Measurements from ENCODE around the gene RNF175.
A peak's percentile ranks its signal among the peaks of the same experiment; 100 is the strongest.

Gene RNF175

DNA sequence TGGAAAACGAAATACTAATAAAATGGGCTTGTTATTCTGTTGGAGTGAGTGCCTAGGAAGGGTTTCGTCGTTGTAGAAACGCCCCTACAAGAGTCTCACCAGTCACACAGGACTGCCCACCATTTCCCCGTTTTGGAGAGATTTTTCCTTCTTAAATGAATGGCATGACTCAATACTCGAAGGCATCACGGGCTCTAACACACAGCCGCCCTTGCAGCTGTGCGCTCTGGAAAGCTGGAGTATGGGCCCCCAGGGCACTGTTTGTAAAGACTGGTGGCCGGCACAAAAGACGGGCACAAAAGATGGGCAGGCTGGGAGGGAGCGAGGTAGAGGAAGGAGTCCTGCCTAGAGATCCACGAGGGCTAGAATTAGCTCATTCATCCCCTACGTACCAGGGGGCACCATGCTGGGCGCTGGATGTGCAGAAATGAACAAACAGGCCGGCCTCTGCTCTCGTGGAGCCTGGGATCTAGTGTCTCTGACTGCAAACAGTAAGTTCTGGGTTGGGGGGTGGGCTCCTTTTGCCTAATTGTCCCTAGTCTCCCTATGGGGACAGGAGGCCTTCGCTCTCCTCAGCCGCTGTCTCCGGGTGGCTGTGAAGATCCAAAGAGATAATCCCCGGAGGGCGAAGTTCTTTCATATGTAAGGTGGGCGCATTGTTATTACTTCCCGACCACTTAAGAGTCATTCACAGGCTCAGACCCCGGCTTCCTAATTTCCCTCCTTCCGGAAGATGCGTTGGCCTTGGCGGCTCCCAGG is 30.1 kb upstream of the RNF175 start:
- ATAC-seq (replicated peaks) = no peak
- Mint-ChIP-seq H3K9me3 (no peaks in the 10 kb centered on the region), H3K4me1 (peaks cover 32 to 56% of the 10 kb centered on the region in 2 donors), H3K27me3 (peaks cover 63 to 100% of the 10 kb centered on the region in 2 donors), H3K4me3 (peak overlapping the region; percentile 48 to 93), H3K27ac (no peak overlapping the region), H3K36me3 (peaks cover 1 to 3% of the 10 kb centered on the region in 2 donors)
- no peak for DNase-seq

GRCh38 chr4:153788413-153789276 is 28.8 kb upstream of the RNF175 start, which contains the start of gene SFRP2:
Gene SFRP2, minus strand, starts transcription at chr4:153789083. Its CDS starts 248 bp downstream, at chr4:153788835.
- Mint-ChIP-seq H3K36me3 (peaks cover 1 to 3% of the 10 kb centered on the region in 2 donors), H3K4me1 (peaks cover 32 to 56% of the 10 kb centered on the region in 2 donors), H3K27ac (peak within 1 kb of the TSS; percentile 81), H3K9me3 (no peaks in the 10 kb centered on the region), H3K4me3 (peak within 1 kb of the TSS; percentile 82 to 93), H3K27me3 (peaks cover 59 to 98% of the 10 kb centered on the region in 2 donors)
- ATAC-seq (replicated peaks) = no peak
- no peak for DNase-seq

GRCh38 chr4:153788051-153788412 is 28.2 kb upstream of the RNF175 start:
- H3K4me1 Mint-ChIP-seq = peaks cover 31 to 53% of the 10 kb centered on the region in 2 donors

GRCh38 chr4:153787575-153787974 is 27.8 kb upstream of the RNF175 start:
- Mint-ChIP-seq H3K4me3 (peak overlapping the region; percentile 82 to 83), H3K27me3 (peaks cover 52 to 95% of the 10 kb centered on the region in 2 donors), H3K27ac (peak overlapping the region; percentile 81), H3K4me1 (peaks cover 28 to 48% of the 10 kb centered on the region in 2 donors), H3K9me3 (no peaks in the 10 kb centered on the region), H3K36me3 (peaks cover 1 to 3% of the 10 kb centered on the region in 2 donors)
- no peak for DNase-seq
- no peak for ATAC-seq (replicated peaks)

More at GRCh38 chr4:153788051-153788412, 28.2 kb upstream of the RNF175 start:
- peaks cover 57 to 98% of the 10 kb centered on the region in 2 donors for H3K27me3 Mint-ChIP-seq
- H3K4me3 Mint-ChIP-seq = peak overlapping the region; percentile 82 to 83
- peaks cover 1 to 3% of the 10 kb centered on the region in 2 donors for H3K36me3 Mint-ChIP-seq
- DNase-seq (no peak), ATAC-seq (replicated peaks) (no peak)
- H3K9me3 Mint-ChIP-seq = no peaks in the 10 kb centered on the region
- peak overlapping the region; percentile 81 for H3K27ac Mint-ChIP-seq

- H3K27ac Mint-ChIP-seq = no peak overlapping the region
- H3K4me3 Mint-ChIP-seq = no peak overlapping the region
- no peak for ATAC-seq (replicated peaks)
- DNase-seq = no peak
- H3K36me3 Mint-ChIP-seq = peaks cover 1 to 3% of the 10 kb centered on the region in 2 donors
- peaks cover 48 to 95% of the 10 kb centered on the region in 2 donors for H3K27me3 Mint-ChIP-seq
- H3K9me3 Mint-ChIP-seq = no peaks in the 10 kb centered on the region
- H3K4me1 Mint-ChIP-seq = peaks cover 25 to 43% of the 10 kb centered on the region in 2 donors
Measured at GRCh38 chr4:153787061-153787560, 27.3 kb upstream of the RNF175 start.

- Mint-ChIP-seq H3K9me3 (no peaks in the 10 kb centered on the region), H3K4me1 (peaks cover 17 to 33% of the 10 kb centered on the region in 2 donors), H3K4me3 (no peak overlapping the region), H3K27me3 (peaks cover 46 to 95% of the 10 kb centered on the region in 2 donors), H3K27ac (no peak overlapping the region), H3K36me3 (peaks cover 0 to 3% of the 10 kb centered on the region in 2 donors)
- DNase-seq = no peak
- ATAC-seq (replicated peaks) = peak in 1 of 2 donors; percentile 32
Measured at GRCh38 chr4:153785910-153786721, 26.3 kb upstream of the RNF175 start.

DNA sequence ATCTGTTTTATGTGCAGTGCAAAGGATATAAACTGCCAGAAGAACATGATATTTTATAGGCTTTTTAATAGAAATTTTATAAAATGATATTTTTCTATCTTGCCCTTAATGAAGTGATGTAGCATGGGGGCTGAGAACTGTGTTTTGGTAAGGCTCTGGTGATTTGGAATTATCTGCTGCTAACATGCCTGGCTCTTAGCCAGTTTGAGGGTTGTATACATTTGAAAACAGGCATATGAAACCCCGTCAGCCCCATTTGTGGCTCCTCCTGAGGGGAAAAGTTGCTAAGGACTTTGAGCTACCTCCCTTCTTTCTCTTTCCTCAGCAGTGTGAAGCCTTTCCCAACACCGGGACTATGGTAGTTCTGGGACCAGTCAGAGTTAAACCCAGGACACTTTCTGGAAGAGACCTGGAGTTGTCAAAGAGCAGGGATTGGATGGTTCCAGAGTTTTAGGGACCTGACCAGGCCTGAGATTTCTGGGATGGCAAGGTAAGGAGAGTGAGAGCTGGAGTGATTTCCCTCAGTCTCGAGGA is 24.4 kb upstream of the RNF175 start:
- H3K27me3 Mint-ChIP-seq = peaks cover 41 to 88% of the 10 kb centered on the region in 2 donors
- H3K4me3 Mint-ChIP-seq = no peak overlapping the region
- peaks cover 0 to 3% of the 10 kb centered on the region in 2 donors for H3K36me3 Mint-ChIP-seq
- ATAC-seq (replicated peaks) (no peak), DNase-seq (no peak)
- H3K9me3 Mint-ChIP-seq = no peaks in the 10 kb centered on the region
- H3K27ac Mint-ChIP-seq = no peak overlapping the region
- H3K4me1 Mint-ChIP-seq = peaks cover 10 to 15% of the 10 kb centered on the region in 2 donors

- H3K27ac Mint-ChIP-seq = no peak overlapping the region
- ATAC-seq (replicated peaks) = no peak
- DNase-seq = no peak
- peaks cover 39 to 71% of the 10 kb centered on the region in 2 donors for H3K27me3 Mint-ChIP-seq
- peaks cover 0 to under 1% of the 10 kb centered on the region in 2 donors for H3K4me1 Mint-ChIP-seq
- no peak overlapping the region for H3K4me3 Mint-ChIP-seq
- H3K36me3 Mint-ChIP-seq = no peaks in the 10 kb centered on the region
- H3K9me3 Mint-ChIP-seq = no peaks in the 10 kb centered on the region
Measured at GRCh38 chr4:153782581-153782980, 22.8 kb upstream of the RNF175 start.

DNA sequence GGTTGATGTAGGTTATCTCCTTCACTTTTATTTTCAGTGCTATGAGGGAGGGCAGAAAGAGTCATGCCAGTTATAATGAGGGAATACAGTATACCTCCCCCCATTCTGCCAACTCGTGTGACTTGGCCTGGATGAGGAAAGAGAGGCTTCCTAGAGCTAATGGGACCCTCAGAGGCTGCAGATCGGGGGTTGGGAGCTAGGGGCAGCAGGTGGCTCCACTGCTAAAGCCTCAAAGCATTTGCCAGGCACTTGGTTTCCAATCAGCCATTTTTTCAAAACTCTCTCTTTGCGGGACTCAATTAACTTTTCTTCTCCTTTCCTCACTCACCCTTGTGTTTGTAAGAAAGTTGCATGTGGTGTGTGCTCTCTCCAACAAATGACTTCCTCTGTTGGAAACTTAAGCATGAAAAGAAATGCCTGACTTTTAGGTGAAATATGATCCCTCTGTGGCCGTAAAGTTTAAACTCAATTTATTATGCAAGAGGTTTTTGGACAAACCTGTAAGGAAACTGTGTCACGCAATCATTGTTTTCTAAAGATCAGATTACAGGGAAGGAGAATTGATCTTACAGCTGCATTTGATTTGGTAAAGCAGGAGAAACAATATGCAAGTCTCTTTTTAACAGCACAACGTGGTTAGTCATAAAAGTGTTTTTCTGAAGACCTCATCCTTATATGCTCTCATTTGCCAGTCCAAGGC is 22.0 kb upstream of the RNF175 start:
- no peak for ATAC-seq (replicated peaks)
- Mint-ChIP-seq H3K27ac (no peak overlapping the region), H3K4me3 (no peak overlapping the region), H3K27me3 (peaks cover 39 to 65% of the 10 kb centered on the region in 2 donors), H3K9me3 (no peaks in the 10 kb centered on the region), H3K4me1 (no peaks in the 10 kb centered on the region), H3K36me3 (no peaks in the 10 kb centered on the region)
- no peak for DNase-seq

GRCh38 chr4:153781280-153781679 is 21.5 kb upstream of the RNF175 start:
- H3K27ac Mint-ChIP-seq = no peak overlapping the region
- no peak for DNase-seq
- no peaks in the 10 kb centered on the region for H3K36me3 Mint-ChIP-seq
- no peak for ATAC-seq (replicated peaks)
- H3K9me3 Mint-ChIP-seq = no peaks in the 10 kb centered on the region
- no peaks in the 10 kb centered on the region for H3K4me1 Mint-ChIP-seq
- no peak overlapping the region for H3K4me3 Mint-ChIP-seq
- H3K27me3 Mint-ChIP-seq = peaks cover 43 to 65% of the 10 kb centered on the region in 2 donors

DNA sequence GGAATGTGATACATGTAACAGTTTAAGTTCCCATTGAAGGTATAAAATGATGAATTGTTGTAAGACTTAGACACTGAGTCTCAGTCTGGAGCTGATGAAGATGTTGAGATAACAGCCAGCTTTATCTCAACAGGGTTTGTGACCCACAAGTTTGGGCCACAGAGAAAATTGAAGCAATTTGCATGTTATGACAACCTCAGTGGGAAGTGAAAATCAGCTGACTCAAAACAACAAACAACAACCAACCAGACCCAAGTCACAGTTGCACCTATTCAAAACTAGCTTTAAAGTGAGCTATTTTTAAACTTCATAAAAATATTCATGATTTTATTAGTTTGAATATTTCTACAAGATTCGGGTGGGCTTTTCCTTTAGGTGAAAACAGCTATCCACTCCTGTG is 21.1 kb upstream of the RNF175 start:
- Mint-ChIP-seq H3K4me3 (no peak overlapping the region), H3K36me3 (no peaks in the 10 kb centered on the region), H3K4me1 (no peaks in the 10 kb centered on the region), H3K27me3 (peaks cover 47 to 65% of the 10 kb centered on the region in 2 donors), H3K27ac (no peak overlapping the region), H3K9me3 (no peaks in the 10 kb centered on the region)
- ATAC-seq (replicated peaks) = peak; percentile 31 to 42
- no peak for DNase-seq

GRCh38 chr4:153780221-153780620 is 20.4 kb upstream of the RNF175 start:
- no peak for ATAC-seq (replicated peaks)
- H3K9me3 Mint-ChIP-seq = no peaks in the 10 kb centered on the region
- no peak for DNase-seq
- peaks cover 51 to 62% of the 10 kb centered on the region in 2 donors for H3K27me3 Mint-ChIP-seq
- no peak overlapping the region for H3K4me3 Mint-ChIP-seq
- no peaks in the 10 kb centered on the region for H3K4me1 Mint-ChIP-seq
- H3K36me3 Mint-ChIP-seq = no peaks in the 10 kb centered on the region
- no peak overlapping the region for H3K27ac Mint-ChIP-seq

DNA sequence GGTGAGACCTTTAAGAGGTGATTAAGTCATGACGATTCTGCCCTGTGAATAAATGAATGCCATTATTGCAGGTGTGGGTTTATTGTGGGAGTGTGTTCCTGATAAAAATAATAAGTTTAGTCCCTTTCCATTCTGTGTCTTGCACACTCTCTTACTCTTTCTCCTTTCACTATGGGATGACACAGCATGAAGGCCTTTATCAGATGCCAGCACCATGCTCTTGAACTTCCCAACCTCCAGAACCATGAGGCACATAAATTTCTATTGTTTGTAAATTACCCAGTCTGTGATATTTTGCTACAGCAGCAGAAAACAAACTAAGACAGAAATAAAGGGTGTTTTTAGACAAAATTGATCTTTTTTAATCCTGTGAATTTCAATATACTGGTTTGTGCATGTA is 18.6 kb upstream of the RNF175 start:
- Mint-ChIP-seq H3K27me3 (peaks cover 49 to 51% of the 10 kb centered on the region in 2 donors), H3K36me3 (no peaks in the 10 kb centered on the region), H3K4me3 (no peak overlapping the region), H3K27ac (no peak overlapping the region), H3K9me3 (no peaks in the 10 kb centered on the region), H3K4me1 (no peaks in the 10 kb centered on the region)
- ATAC-seq (replicated peaks) (no peak), DNase-seq (no peak)

All from stimulated activated naive B cell treated with anti-CD40 and anti-IgM and Interleukin-4, amounts not matched to agents 10 μg/mL and 1 μg/mL and 100 μg/mL, for 72 hours (primary cell).